DOHH2 (cell line): ENCODE results near the gene MYEOV.
A peak's percentile ranks its signal among the peaks of the same experiment; 100 is the strongest.

ENCODE experiments used
- H3F3A ChIP-seq: fragments of 200-600 bp; sonication (generic), shearing (Covaris generic); 2 replicates; pipeline ENCODE4 v1.6.0; 2016; ENCODE audit warnings: antibody characterized with exemption, mild to moderate bottlenecking; ENCODE audit not compliant: control insufficient read depth, insufficient read depth
- H3K27ac ChIP-seq: fragments of 200-600 bp; sonication (generic); 2 replicates; pipeline ENCODE4 v1.5.1; 2014; ENCODE audit warnings: low read depth, mild to moderate bottlenecking, low read length, moderate library complexity
- H3K27me3 ChIP-seq: fragments of 200-600 bp; sonication (generic); 2 replicates; pipeline ENCODE4 v1.6.1; 2014; ENCODE audit warnings: mild to moderate bottlenecking, low read length, mixed read lengths; ENCODE audit not compliant: control insufficient read depth
- H3K36me3 ChIP-seq: fragments of 200-600 bp; sonication (generic); 2 replicates; pipeline ENCODE4 v1.6.1; 2014; ENCODE audit warnings: mild to moderate bottlenecking, low read length, moderate library complexity, mixed read lengths; ENCODE audit not compliant: control insufficient read depth
- H3K4me1 ChIP-seq: fragments of 200-600 bp; sonication (generic); 2 replicates; pipeline ENCODE4 v1.6.1; 2014; ENCODE audit warnings: mild to moderate bottlenecking, low read length, mixed read lengths; ENCODE audit not compliant: control insufficient read depth
- H3K4me2 ChIP-seq: fragments of 200-600 bp; sonication (generic); 2 replicates; pipeline ENCODE4 v1.6.0; 2014; ENCODE audit warnings: mild to moderate bottlenecking, low read length, moderate library complexity
- H3K4me3 ChIP-seq: fragments of 200-600 bp; sonication (generic); 2 replicates; pipeline ENCODE4 v1.5.1; 2014; ENCODE audit warnings: mild to moderate bottlenecking, low read length, mixed read lengths
- H3K79me2 ChIP-seq: fragments of 200-600 bp; sonication (generic); 2 replicates; pipeline ENCODE4 v1.6.1; 2014; ENCODE audit warnings: mild to moderate bottlenecking, low read length, mixed read lengths; ENCODE audit not compliant: control insufficient read depth
- H3K9me2 ChIP-seq: fragments of 200-600 bp; sonication (generic); replicated peaks from 2 replicates; pipeline ENCODE4 v1.6.1; 2014; ENCODE audit warnings: mild to moderate bottlenecking, low read length, mixed read lengths; ENCODE audit not compliant: control insufficient read depth
- H3K9me3 ChIP-seq: fragments of 200-600 bp; sonication (generic); 2 replicates; pipeline ENCODE4 v1.6.1; 2014; ENCODE audit warnings: antibody characterized with exemption, low read length, mixed read lengths; ENCODE audit not compliant: control insufficient read depth, insufficient read depth
- H4K20me1 ChIP-seq: fragments of 200-600 bp; sonication (generic); 2 replicates; pipeline ENCODE4 v1.6.0; 2014; ENCODE audit warnings: low read depth, mild to moderate bottlenecking, antibody characterized with exemption, low read length, moderate library complexity; ENCODE audit not compliant: control insufficient read depth, insufficient read depth
- CTCF ChIP-seq: fragments of 200-600 bp; sonication (generic); IDR thresholded peaks from one replicate; pipeline ENCODE4 v1.5.1; 2014; ENCODE audit warnings: antibody characterized with exemption, mild to moderate bottlenecking, low read depth, low read length; ENCODE audit not compliant: poor library complexity, severe bottlenecking
- EZH2phosphoT487 ChIP-seq: fragments of 200-600 bp; sonication (generic); IDR thresholded peaks from 2 replicates; pipeline ENCODE4 v1.6.1; 2017; ENCODE audit warnings: borderline replicate concordance, mild to moderate bottlenecking, antibody characterized with exemption, low read length, moderate library complexity, mixed read lengths

Gene MYEOV

DNA sequence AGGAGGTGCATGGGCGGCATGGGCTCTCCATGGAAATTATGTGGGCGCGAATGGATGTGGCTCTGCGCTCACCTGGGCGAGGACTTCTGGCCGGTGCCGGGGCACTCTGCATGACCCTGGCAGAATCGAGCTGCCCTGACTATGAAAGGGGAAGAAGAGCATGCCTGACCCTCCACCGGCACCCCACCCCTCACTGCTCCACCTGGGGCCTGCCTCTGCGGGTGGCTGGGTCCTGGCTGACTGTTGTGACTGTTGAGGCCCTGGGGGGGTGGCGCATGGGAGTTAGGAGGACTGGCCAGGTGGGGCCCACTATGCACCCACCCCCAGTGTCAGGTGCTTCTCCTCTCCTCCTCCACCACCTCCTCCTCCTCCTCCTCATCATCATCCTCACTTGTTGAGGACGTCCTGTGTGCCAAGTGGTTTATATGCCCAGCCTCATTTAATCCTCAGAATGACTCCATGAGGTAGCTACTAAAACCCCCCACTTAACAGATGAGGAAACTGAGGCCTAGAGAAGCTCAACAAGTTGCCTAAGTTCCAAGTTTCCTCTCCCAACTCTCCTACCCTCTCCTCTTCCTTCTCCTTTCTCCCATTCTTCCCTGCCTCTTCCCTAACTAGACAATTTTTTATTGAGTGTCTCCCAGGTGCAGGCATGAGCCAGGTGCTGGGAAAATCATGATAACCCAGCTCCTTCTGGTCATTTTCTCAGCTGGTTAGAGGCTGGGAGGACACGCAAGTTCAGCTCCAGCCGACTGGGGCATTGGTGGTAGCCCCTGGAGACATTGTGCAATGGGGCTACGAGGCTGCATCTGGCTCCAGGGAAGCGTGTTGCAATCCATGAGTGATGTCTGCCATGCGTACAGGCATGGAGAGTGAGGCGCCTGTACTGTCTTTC lies 2.3 kb downstream of the MYEOV start:
- H3K27me3 ChIP-seq = peaks cover 27% of the 10 kb centered on the region
- no peaks in the 10 kb centered on the region for H3K36me3 ChIP-seq
- H3K4me2 ChIP-seq = peak overlapping the region; percentile 76
- peak overlapping the region; percentile 70 for H3K4me3 ChIP-seq
- H3K9me3 ChIP-seq = no peaks in the 10 kb centered on the region; the same call in 1 of the 2 replicates
- no peak for TF ChIP-seq CTCF
- TF ChIP-seq EZH2phosphoT487 = no peak
- peaks cover 11% of the 10 kb centered on the region for H4K20me1 ChIP-seq
- H3K27ac ChIP-seq = peak overlapping the region; percentile 76
- H3K9me2 ChIP-seq = no peaks in the 10 kb centered on the region
- peaks cover 15% of the 10 kb centered on the region for H3F3A ChIP-seq
- peaks cover 53% of the 10 kb centered on the region for H3K4me1 ChIP-seq
- no peaks in the 10 kb centered on the region for H3K79me2 ChIP-seq

DNA sequence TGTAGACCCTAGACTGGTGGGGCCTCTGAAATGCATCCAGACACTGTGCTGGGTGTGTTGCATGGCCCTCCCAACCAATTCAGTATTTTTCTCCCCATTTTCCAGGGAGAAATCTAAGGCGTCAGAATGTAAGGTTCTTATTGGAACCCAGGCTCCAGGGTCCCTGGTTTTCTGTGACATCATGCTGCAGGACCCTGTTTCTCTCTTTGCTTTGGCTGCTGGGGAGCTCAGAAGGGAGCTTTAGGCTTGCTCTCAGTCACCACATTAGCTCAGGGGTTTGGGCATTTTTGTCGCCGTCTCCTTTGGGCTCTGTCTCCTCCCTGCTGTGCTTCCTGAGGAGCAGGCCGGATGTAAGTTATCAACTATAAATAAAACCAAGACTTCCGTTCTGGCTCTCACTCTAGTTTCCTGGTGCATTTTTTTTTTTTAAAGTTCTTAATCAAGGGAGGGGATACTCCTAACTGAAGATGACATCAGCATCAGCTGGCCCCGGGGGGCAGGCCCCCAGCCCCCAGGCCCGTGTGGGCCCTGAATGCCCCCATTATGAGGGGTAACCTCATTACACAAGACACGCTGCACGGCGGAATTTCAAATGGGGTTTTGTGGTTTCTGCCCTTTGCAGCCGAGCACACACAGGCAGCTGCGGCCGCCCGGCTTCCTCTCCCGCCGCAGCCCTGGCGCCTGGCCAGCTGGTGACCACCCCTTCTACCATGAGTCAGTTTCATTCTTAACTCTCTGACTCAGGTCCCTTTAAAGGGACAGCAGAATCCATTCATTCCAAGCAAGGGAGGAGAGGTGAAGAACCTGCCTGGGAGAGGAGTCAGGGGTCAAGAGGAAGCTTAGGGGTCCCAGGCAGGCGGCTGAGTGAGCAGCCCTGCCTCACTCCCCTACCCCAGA lies 3.2 kb downstream of the MYEOV start:
- H3K36me3 ChIP-seq = no peaks in the 10 kb centered on the region
- peaks cover 27% of the 10 kb centered on the region for H3K27me3 ChIP-seq
- TF ChIP-seq EZH2phosphoT487 (no peak), CTCF (no peak)
- peak overlapping the region; percentile 70 for H3K4me3 ChIP-seq
- peak overlapping the region; percentile 76 for H3K4me2 ChIP-seq
- H3K4me1 ChIP-seq = peaks cover 53% of the 10 kb centered on the region
- no peaks in the 10 kb centered on the region for H3K9me3 ChIP-seq
- H4K20me1 ChIP-seq = peaks cover 11% of the 10 kb centered on the region
- H3K79me2 ChIP-seq = no peaks in the 10 kb centered on the region
- peaks cover 15% of the 10 kb centered on the region for H3F3A ChIP-seq
- no peaks in the 10 kb centered on the region for H3K9me2 ChIP-seq
- peak overlapping the region; percentile 76 for H3K27ac ChIP-seq

DNA sequence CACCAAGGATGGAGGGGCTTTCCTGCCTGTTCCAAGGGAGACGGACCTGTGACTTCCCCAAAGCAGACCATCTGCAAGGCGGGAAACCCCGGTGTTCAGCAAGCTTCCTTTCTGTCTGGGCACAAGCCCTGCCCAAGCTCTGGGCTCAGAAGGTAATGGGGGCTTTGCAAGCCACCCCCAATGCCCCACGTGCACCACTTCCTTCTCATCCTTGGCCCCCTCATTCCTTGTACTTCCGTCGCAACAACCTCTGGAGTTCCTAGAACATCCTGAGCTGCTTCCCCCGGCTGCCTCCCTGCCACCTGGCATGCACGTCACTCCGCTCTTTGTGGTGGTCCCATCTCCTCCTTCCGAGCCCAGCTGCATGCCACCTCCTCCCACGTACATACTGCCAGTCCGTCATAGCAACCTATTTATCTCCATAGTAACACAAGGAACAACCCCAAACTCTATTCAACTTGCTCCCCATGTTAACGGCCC lies 3.9 kb downstream of the MYEOV start:
- Histone ChIP-seq H3K36me3 (no peaks in the 10 kb centered on the region), H3K9me3 (no peaks in the 10 kb centered on the region), H3K27me3 (peaks cover 27% of the 10 kb centered on the region), H3F3A (peaks cover 15% of the 10 kb centered on the region), H4K20me1 (peaks cover 11% of the 10 kb centered on the region), H3K9me2 (no peaks in the 10 kb centered on the region), H3K4me1 (peaks cover 53% of the 10 kb centered on the region), H3K4me2 (peak overlapping the region; percentile 76), H3K27ac (peak overlapping the region; percentile 76), H3K4me3 (peak overlapping the region; percentile 70), H3K79me2 (no peaks in the 10 kb centered on the region)
- TF ChIP-seq CTCF (no peak), EZH2phosphoT487 (no peak)
